NB4 (cell line): ENCODE measurements around the gene FERMT3.
"Not testable (repeated sequence)": the region's sequence is repeated elsewhere in the genome, so short reads cannot be mapped to it uniquely, and the experiment has no call there.

Experiments
- DNase-seq: peaks from one replicate; pipeline ENCODE4 v3.0.0; 2010; ENCODE audit warnings: low read depth
- H3K4me3 ChIP-seq: one replicate; pipeline ENCODE4 v1.5.1; 2011; ENCODE audit warnings: mild to moderate bottlenecking, low read depth, low read length, moderate library complexity
- CTCF ChIP-seq: IDR thresholded peaks from one replicate; pipeline ENCODE4 v1.5.1; 2012; ENCODE audit warnings: low read depth, low read length
- MYC ChIP-seq: IDR thresholded peaks from 2 replicates; pipeline ENCODE4 v1.6.1; 2011; ENCODE audit warnings: low read depth, low read length
- POLR2A ChIP-seq: IDR thresholded peaks from 2 replicates; pipeline ENCODE4 v1.6.1; 2011; ENCODE audit warnings: mild to moderate bottlenecking; ENCODE audit not compliant: insufficient read length; ENCODE audit errors: extremely low read depth
- TF ChIP-seq, protein P1 (sequence below): IDR thresholded peaks from 2 replicates; pipeline ENCODE4 v1.6.1; 2011; ENCODE audit warnings: low read depth, low read length

Gene FERMT3

GRCh38 chr11:64245401-64245796 is 38.9 kb downstream of the FERMT3 start:
- TF ChIP-seq MYC (no peak), POLR2A (no peak), CTCF (no peak)
- TF ChIP-seq, protein P1, sequence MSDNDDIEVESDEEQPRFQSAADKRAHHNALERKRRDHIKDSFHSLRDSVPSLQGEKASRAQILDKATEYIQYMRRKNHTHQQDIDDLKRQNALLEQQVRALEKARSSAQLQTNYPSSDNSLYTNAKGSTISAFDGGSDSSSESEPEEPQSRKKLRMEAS: no peak; the same call in 1 of the 2 replicates
- peak overlapping the region; percentile 87 for H3K4me3 ChIP-seq
- DNase-seq: no peak

- TF ChIP-seq, protein P1: peak; percentile 54; the same call in 1 of the 2 replicates
- TF ChIP-seq POLR2A (no peak), MYC (peak; percentile 35; the same call in 1 of the 2 replicates), CTCF (no peak)
- DNase-seq: peak; percentile 92
- H3K4me3 ChIP-seq: peak overlapping the region; percentile 87
Measured at GRCh38 chr11:64245797-64246620, 39.5 kb downstream of the FERMT3 start.

DNA sequence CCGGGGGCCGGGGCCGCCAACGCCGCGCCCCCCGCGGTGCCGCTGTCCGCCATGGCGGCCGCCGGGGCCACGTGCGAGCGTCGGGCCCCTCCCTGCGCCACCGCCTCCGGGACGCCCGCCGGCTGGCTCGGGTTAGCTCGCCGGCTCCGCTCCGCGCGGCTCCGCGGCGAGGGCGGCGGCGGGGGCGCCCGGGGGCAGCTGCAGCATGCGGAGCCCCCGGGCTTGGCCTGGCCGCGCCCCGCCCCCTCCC is 40.0 kb downstream of the FERMT3 start:
- DNase-seq, H3K4me3 ChIP-seq: not testable (repeated sequence)

- H3K4me3 ChIP-seq: peak within 1 kb of the TSS; percentile 87
- TF ChIP-seq MYC (peak; percentile 83), POLR2A (peak; percentile 50), CTCF (no peak)
- TF ChIP-seq, protein P1: peak; percentile 94
- peak; percentile 93 for DNase-seq
Measured at GRCh38 chr11:64246871-64247728, 40.6 kb downstream of the FERMT3 start, which contains the start of gene PPP1R14B. Gene PPP1R14B (minus strand): TSS chr11:64246943. CDS start chr11:64246673, 270 bp downstream.

- no peak for TF ChIP-seq CTCF
- no peak for TF ChIP-seq MYC
- TF ChIP-seq POLR2A: no peak
- TF ChIP-seq, protein P1: no peak
- H3K4me3 ChIP-seq: no peak overlapping the region
- no peak for DNase-seq
Measured at GRCh38 chr11:64247729-64248531, 41.4 kb downstream of the FERMT3 start.

DNA sequence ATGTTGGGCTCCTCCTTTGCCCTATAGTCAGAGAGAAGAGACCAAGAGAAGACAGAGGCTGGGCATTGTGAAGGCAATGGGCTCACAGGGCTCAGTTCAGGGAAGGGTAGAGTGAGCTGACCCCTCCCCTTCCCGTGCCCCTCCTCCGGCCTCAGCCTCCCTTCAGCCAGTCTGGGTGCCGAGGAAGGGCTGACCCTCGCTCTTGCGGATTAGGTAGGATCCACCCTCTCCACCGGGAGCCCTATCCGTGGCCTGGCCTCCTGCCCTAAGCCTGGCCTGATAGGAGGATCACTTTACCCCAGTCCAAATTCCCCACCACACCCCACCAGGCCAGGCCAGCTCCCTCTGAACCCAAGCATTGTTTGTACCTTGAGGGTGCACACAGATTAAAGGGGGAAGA is 42.1 kb downstream of the FERMT3 start:
- DNase-seq: no peak
- H3K4me3 ChIP-seq: no peak overlapping the region
- TF ChIP-seq CTCF (no peak), MYC (no peak), POLR2A (no peak)
- TF ChIP-seq, protein P1: no peak
